HL-60 (cell line): ENCODE data around the gene ALPK1.

Experiments
- GABPA ChIP-seq: IDR thresholded peaks from 2 replicates; pipeline ENCODE4 v1.6.1; 2012; ENCODE audit warnings: low read depth
- POLR2AphosphoS5 ChIP-seq: IDR thresholded peaks from 2 replicates; pipeline ENCODE4 v1.6.1; 2012; ENCODE audit warnings: low read depth
- SPI1 ChIP-seq: IDR thresholded peaks from 2 replicates; pipeline ENCODE4 v1.6.1; 2012; ENCODE audit warnings: low read depth, mild to moderate bottlenecking, borderline replicate concordance
- TF ChIP-seq, protein P1 (sequence below): IDR thresholded peaks from one replicate; pipeline ENCODE4 v1.5.1; 2011; ENCODE audit warnings: low read length, control low read depth, inconsistent platforms; ENCODE audit not compliant: insufficient read depth
- TF ChIP-seq, protein P2 (sequence below): IDR thresholded peaks from 2 replicates; pipeline ENCODE4 v1.6.1; 2012; ENCODE audit warnings: low read depth; ENCODE audit not compliant: insufficient replicate concordance

DNA sequence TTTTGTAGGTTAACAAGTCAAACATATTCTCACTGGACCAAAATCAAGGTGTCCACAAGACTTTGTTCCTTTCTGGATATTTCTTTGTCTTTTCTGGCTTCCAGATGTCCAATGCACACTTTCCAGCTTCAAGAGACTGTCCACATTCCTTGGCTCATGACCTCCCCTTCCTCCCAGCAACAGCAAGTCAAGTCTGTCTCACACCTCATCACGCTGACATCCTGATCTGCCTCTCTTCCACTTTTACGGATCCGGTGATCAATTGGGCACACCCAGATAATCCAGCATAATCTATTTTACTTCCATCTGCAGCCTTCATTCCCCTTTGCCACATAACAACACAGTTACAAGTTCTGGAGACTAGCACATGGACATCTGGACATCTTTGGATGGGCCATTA, 21.1 kb upstream of the ALPK1 start:
- TF ChIP-seq, protein P1, sequence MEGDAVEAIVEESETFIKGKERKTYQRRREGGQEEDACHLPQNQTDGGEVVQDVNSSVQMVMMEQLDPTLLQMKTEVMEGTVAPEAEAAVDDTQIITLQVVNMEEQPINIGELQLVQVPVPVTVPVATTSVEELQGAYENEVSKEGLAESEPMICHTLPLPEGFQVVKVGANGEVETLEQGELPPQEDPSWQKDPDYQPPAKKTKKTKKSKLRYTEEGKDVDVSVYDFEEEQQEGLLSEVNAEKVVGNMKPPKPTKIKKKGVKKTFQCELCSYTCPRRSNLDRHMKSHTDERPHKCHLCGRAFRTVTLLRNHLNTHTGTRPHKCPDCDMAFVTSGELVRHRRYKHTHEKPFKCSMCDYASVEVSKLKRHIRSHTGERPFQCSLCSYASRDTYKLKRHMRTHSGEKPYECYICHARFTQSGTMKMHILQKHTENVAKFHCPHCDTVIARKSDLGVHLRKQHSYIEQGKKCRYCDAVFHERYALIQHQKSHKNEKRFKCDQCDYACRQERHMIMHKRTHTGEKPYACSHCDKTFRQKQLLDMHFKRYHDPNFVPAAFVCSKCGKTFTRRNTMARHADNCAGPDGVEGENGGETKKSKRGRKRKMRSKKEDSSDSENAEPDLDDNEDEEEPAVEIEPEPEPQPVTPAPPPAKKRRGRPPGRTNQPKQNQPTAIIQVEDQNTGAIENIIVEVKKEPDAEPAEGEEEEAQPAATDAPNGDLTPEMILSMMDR = no peak
- no peak for TF ChIP-seq POLR2AphosphoS5
- TF ChIP-seq, protein P2, sequence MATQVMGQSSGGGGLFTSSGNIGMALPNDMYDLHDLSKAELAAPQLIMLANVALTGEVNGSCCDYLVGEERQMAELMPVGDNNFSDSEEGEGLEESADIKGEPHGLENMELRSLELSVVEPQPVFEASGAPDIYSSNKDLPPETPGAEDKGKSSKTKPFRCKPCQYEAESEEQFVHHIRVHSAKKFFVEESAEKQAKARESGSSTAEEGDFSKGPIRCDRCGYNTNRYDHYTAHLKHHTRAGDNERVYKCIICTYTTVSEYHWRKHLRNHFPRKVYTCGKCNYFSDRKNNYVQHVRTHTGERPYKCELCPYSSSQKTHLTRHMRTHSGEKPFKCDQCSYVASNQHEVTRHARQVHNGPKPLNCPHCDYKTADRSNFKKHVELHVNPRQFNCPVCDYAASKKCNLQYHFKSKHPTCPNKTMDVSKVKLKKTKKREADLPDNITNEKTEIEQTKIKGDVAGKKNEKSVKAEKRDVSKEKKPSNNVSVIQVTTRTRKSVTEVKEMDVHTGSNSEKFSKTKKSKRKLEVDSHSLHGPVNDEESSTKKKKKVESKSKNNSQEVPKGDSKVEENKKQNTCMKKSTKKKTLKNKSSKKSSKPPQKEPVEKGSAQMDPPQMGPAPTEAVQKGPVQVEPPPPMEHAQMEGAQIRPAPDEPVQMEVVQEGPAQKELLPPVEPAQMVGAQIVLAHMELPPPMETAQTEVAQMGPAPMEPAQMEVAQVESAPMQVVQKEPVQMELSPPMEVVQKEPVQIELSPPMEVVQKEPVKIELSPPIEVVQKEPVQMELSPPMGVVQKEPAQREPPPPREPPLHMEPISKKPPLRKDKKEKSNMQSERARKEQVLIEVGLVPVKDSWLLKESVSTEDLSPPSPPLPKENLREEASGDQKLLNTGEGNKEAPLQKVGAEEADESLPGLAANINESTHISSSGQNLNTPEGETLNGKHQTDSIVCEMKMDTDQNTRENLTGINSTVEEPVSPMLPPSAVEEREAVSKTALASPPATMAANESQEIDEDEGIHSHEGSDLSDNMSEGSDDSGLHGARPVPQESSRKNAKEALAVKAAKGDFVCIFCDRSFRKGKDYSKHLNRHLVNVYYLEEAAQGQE = no peak
- no peak for TF ChIP-seq GABPA
- TF ChIP-seq SPI1 = no peak
